Activated T-helper 1 cell treated with anti-CD3 and anti-CD28 coated beads, Interleukin-2, amount 50 U/mL, for 16 hours (primary cell): ENCODE results near the gene DST.

ENCODE experiments used
- DNase-seq, 2 donors: peaks; one replicate each; pipeline ENCODE4 v3.0.0-alpha.2; 2020; ENCODE audit warnings: low read depth in 1 of 2, low spot score in 1 of 2

The DST gene

DNA sequence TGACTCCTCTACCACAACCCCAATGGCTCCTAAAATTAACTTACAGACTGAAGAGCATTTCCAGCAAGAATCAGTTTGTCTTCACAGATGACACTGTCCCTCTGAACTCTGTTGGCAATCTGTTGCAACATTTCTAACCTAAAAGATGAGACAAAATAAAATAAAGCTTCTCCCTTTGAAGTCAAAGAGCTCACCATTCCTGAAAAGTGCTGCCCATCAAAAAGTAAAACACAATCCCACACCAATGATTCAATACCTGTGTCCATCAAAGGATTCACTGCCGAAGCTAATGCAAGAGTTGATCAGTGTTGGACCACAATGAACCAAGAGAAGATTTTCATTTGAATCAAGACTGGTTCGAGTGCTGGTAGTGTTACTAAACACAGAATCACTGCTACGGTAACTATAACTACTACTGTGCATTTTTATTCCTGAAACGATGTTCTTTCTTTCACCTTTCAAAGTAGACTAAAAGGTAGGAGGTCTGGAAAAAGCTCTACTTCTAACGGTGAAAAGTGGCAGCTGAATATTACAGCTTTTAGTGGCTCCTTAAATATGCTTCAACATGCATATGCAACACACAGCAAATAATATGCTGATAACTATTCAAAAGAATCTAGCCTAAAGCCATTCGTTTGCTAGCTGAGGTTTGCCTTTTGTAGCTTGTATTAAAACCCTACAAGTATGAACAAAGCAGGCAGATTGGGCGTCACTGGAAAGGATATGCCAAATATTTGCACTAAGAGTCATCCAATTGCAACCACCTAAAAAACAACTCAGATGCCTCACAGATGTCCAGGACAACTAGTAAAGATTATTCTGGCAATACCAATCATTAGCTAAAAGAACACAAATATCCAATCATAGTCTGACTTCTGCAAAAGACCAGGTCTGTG, at the start of gene DST:
TSS of gene DST (minus strand) at position 524 of the 896 bp plus-strand sequence.
- no peak for DNase-seq

DNA sequence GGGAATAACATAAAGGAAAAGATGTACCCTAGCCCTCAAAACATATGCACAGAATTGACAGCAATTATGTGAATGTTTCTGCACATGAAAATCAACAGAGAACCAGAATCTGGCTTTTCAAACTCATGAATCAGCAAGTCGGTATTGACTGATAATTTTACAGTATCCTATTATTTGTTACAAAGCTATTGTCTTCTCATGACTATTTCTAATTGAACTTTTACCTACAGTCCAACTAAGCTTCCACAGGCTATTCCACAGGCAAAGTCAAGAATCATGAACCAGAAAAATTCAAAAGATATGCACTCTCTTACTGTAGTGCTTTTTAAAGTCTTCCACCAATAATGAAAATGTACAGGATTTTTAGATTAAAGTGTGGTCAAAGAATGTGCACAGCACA, 49.1 kb upstream of the DST start:
- no peak for DNase-seq

DNA sequence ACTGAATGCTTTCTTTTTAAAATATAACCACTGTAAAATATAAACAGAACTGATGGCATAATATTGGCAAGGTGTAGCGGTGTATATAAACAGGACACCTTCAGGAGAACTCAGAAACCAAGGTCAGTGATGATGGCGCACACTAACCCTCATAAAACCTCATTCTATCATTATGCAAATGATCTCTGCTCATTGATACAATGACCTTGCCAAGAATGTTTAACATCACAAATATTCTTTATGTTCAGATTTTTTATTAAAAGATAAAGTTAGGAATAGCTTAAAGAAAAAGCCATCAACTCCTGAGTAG, 48.6 kb upstream of the DST start:
- DNase-seq: no peak

DNA sequence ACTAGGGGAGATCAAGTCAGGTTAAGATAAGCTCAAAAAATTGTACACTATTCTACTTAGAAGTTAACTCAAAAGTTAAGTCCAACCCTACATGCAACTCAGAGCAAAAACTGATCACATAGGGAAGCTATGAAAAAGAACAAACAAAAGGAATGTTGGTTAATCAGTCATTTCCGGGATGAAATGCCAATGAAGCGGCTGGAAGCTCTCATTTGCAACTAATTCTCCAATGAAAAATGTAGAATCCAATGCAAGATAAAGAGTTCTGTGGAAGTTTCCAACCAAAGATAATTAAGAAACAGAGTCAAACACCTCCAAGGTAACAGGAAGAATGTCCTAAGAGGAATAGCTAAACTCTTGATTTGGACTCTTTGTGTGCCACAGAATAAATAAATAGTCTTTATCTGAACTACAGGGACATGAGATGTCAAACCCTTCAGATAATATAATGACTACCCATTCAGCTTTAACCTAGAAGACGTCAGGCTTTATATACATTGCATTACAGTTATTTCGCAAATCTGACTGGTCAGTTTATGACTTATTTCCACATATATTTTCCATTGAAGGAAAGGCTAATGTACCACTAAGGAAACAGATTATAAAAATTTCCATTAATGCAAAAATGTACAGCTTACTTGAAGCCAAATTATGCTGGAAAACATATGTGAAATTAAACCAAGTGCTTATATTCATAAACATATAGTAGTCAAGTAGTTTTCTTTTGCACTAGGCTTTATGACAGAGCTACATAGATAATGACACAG, 48.0 kb upstream of the DST start:
- DNase-seq: no peak

DNA sequence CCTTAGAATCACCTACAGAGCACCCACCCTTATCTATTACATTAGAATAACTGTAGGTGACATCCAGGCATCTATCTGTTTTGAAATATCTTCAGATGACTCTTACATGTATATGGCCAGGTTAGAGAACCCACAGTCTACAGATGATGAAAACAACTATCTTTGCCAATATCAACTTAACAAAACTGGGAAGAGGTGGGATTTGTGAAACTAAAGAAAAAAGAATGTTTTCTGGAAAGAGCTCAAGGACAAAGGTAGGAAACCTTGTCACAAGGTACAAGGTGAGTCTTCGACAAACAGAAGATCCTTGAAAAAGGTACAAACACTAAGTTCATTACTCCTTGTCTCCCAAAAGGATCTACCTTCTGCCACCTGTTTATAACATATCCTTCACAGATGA, 47.0 kb upstream of the DST start:
- DNase-seq: no peak

DNA sequence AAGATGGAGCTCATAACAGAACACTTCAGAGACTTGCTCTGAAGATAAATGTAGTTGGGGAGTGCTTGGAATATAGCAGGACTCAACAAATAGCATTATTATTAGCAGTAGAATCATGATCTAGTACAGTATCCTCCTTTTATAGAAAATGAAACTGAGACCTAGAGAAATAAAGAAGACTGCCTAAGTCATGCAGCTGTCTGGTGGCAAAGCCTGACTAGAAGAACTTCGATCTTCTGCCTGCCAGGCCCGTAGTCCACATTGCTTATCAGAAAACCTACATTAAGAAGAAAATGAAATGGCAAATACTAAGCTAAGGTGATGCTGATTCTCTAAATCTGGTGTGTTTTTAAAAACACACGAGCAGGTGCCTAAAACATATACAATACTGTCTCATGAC, 46.4 kb upstream of the DST start:
- DNase-seq: no peak

DNA sequence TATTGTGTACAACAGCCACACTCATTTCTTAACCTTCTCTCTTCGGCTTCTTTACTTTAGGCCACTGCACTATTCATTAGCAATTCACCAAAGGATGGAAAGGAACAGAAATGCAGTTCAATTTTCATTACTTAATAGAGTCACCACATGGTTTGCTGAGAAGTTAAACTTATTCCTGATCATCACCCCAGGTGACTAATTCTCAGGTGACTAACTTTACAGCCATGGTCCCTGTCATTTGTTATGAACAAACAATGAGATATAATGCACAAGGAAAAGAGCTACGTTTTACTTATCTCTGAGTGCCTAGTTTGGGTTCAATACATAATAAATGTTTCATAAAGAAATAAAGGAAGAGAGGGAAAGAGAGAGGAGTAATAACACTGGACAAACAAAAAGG, 45.8 kb upstream of the DST start:
- no peak for DNase-seq

DNA sequence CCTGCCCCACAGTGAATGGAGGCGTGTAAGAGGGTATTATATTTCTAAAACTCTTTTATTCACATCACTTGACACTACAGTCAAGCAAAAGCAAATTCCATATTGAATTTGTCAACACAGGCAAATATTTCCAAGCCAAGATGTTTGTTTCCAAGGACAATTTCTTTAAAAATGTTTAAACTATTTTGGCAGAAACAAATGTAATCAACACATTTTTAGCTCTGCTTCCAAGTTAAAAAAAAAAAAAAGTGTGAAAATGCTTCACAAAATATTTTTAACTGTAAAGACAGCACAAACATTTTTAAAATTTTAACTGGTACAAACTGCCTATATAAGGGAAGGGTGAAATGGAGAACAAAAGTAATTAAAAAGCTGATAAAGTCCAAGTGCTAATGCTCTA, 44.9 kb upstream of the DST start:
- no peak for DNase-seq

DNA sequence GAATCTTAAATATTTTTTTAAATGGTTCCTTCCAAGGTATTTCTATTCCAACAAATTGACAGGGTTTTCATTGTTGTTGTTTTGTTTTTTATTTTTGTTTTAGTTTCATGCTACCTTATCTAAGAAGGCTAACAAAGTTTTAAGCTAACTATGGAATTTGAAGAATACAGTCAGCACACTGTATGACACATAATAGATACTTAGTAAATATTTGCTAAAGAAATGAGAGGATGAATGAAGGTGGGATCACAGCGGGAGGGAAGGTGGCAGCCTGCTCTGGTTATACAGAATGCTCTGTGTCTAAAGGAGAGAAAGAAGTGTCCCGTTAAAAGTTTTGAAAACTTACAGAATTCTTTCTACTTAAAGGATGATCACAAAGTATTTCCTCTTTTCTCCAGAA, 43.7 kb upstream of the DST start:
- DNase-seq: no peak

DNA sequence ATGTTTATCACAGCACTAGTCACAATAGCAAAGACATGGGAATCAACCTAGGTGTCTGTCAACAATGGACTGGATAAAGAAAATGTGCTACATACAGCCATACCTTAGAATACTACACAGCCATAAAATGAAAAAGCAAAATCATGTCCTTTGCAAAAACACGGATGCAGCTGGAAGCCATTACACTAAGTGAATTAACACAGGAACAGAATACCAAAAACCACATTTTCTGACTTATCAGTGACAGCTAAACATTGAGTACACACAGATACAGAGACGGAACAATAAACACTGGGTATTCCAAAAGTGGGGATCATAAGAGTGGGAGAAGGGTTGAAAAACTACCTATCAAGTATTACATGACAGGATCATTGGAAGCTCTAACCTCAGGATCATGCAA, 43.3 kb upstream of the DST start:
- no peak for DNase-seq

DNA sequence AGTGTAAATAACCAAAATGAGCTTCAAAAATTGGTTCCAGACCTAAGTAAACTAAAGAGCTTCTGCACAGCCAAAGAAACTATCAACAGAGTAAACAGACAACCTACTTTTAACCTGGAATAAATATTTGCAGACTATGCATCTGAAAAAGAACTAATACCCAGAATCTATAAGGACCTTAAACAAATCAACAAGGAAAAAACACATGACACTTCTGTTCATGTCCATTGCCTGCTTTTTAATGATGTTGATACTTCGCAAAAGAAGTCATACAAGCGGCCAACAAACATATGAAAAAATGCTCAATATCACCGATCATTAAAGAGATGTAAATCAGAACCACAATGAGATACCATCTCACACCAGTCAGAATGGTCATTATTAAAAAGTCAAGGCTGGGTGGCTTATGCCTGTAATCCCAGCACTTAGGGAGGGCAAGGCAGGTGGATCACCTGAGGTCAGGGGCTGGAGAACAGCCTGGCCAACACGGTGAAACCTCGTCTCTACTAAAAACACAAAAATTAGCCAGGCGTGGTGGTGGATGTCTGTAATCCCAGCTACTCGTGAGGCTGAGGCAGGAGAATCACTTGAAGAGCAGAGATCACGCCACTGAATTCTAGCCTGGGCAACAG, 42.5 kb upstream of the DST start:
- DNase-seq: no peak

DNA sequence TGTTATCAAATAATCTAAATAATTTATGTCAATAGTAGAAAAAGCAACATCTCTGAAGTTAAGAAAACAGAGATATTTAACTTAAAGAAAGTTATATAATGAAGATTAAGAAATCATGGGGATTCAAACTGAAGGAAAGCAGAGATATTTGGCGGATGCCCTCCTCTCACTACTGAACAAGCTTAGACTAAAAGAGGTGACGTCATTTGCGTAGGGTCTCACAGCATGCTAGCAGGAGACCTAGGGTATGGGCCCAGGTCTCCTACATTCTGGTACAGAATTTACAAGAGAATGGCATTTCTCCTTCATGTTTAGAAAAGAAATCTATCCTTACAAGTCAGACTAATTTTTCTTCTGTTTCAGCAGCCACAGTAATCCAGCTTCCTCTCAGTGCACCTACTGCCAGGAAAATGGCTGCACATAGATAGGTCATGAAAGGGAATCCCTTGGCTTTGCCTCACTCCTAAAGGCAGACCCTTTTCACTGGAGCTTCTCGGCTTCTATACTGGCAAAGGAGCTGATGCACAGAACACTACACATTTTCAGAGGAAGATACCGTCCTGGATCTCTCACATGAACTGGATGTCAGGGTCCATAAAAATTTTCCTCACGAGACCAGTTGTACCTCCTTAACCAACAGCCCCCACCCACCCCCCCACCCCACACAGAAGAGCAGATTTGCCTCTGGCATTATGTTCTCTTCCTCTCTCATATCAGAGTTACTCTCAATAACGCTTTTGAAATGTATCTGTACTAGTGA, 41.8 kb upstream of the DST start:
- no peak for DNase-seq

DNA sequence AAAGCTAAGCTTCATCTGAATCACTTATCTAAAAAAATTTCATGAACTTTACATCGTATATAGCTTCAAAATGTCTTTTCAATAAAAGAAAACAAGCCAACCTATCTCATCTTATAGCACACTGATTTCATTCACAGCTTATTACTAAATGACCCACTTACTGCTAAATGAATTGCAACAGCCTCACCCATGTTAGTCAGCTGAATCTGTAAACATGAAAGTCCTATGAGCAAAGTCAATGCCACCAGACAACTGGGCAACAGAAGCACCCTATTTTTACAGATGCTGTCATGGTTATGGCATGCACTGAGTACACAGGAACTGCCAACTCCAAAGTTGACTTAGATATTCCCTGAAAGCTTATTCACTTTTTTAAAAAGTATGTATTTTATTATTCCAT, 41.2 kb upstream of the DST start:
- DNase-seq: no peak

DNA sequence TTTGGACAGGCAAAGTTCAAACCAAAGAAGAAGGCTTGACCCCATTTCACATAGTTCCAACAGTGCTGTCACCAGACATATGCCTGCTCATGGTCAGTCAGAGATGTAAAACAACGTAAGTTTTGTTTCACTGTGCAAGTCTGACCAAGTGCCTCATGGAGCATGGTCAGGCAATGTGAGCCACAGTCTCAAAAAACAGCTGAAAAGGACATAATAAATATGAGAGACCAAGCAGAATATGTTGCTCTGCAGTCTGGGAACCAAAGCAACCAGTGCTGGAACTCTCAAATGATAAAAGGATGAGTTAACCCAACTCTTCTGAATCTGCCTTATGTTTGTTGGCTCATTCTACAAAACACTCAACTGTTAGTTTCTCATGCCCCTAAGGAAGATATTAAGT, 39.9 kb upstream of the DST start:
- DNase-seq: no peak

DNA sequence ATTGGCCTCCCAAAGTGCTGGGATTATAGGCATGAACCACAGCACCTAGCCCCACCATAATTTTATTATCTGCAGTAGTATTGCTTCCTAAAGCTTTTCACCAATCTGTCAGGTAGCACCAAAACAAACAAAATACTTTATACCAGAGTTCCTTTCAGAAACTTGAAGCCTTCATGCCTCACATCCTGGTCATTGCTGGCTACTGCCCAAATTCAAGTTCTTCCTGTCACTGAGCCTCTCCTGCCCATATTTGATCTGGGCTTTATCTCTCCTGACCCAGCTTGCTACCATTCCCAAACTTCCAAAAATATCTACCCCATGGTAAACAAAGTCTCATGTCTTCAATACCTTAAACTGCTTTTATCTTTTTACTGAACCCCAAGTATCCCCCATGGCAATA, 34.9 kb upstream of the DST start:
- no peak for DNase-seq

DNA sequence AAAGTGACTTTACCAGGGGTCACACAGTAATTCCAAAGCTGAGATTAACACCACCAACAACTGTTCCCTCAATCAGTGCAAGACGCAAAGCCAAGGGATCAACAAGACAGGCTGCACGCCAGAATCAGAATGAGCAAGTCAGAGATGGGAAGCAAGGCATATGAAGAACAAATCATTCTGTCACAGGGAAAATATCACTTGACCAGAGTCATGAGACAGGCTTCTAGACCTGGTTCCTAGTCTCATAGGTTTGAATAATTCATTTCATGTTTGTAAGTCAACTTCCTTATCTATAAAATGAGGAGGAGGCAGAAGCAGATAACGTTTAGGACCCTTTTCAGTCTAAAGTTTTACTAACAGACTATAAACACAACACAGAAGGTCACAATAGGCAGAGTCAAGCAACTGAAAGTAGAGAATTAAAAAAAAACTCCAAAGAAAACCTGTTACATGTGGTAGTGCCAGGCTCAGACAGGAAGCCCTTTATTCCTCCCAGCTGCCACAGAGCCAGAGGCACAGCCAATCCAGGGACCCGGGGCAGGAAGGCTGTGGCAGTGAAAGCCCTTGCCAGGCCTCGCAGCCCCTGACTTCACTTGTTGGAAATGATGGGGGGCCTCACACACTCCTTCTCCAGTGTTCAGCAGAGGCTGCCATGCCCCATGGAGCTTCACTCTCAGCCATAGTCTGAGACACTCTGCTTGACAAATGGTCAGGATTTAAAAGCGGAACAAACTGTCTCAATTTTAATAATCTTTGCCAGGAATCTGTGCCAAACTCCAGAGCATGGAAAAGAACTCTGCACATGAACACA, 29.2 kb upstream of the DST start:
- no peak for DNase-seq

DNA sequence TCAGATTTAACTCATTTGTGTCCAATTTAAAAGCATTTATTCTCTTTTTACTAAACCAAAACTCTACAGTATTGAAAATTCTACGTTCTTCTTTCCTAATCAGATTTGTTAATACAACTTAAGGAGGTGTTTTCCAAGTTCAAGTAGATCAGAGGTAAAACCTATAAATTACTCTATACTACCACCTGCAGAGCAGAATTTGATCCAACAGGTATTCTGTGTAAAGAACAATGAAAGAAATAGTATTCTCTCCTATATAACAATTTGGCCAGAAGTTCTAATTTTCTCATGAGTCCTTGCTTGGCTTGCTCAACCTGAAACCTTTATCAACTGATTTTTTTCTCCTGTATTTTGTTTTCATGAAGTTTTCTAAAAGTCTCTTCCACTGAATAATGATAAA, 28.5 kb upstream of the DST start:
- DNase-seq: no peak

DNA sequence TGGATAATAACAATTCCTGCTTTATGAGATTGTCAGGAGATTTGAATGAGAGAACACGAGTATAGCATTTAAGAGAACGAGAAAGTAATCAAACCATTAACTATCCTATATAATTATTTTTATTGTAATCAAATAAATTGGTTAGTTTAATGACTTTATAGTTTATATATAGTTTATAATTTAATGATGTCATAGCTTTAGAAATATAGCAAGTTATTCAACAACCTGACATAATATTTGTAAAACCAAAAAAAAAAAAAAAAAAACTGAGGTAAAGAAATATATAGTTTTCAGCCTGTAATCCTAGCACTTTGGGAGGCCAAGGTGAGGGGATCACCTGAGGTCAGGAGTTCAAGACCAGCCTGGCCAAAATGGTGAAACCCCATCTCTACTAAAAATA, 26.4 kb upstream of the DST start:
- DNase-seq: no peak

DNA sequence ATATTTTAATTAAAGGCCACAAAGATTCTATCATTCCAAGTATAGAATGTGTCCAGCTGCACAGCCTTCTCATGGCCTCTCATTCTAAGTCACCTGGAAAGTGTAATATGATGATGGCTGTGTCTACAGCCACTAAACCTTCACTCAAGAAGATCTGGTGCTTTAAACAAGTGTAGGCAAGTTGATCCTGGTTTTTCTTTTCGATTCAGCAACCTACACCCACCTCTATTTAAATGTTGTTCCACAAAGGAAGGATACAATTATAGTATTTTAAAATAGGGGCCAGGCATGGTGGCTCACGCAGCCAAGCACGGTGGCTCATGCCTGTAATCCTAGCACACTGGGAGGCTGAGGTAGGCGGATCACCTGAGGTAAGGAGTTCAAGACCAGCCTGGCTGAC, 25.5 kb upstream of the DST start:
- no peak for DNase-seq

DNA sequence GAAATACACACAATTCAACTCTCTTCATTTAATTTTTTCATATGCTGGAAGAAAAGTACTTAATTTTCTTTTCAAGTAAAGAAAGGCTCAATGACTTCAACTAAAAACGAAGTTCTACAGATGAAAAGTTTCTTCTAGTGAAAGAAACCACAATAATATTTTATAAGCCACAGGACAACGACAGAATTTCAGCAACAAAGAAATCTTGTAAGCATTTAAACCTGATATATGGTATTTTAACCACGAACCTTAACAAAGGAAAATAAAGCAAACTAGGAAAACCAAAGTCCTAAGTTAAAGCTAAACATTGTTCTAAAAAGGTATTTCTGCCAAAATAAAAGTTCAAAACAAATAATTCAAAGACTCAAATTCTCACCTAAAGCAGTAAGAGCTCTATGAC, 24.6 kb upstream of the DST start:
- DNase-seq: no peak

DNA sequence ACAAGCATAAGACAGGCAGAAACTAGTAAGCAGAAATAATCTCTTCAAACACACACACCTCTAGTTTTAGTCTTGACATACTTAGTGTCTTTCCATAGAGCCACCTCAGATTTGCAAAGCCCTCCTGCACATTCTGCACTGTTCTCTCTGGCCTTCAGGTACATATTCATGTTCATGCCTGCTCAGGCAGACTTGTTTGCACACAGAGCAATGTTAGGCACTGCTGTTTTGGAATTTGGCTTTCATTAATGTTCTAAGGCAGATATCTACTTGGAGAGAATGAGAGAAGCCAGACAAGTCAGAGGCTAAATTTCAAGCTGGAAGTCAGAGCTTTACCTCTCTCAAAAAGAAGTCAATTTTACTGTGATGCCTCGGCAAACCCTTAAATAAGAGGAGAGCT, 21.3 kb upstream of the DST start:
- DNase-seq: no peak
